COLO829 (cell line): ENCODE data around the gene TRPM5.
A peak's percentile ranks its signal among the peaks of the same experiment; 100 is the strongest.

Experiments
- DNase-seq: peaks from one replicate; pipeline ENCODE4 v3.0.0; 2012; ENCODE audit warnings: low spot score

Gene TRPM5

DNA sequence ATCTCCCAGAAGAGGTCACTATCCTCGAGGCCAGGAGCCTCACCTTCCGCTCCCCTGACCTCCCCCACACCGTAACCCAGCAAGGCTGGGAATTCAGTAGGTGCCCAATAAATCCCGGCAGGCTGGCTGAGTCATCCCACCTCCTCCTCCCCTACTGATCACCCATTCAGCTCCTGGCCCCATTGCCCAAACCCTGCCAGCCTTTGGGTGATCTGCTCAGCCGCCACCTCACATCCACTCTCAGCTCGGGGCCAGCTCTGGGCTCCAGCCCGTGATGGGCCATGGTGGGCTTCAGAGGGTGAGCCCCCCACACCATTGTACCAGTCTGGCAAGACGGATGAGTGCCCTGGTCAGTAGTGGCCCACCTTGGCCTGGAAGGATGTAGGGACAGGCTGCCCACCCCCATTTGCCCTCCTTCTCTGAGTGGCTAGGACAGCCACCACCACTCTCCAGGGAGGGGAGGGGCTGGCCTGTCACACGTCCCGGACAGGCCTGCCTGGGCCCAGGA is 8.2 kb downstream of the TRPM5 start:
- no peak for DNase-seq

GRCh38 chr11:2435288-2436012 is 8.9 kb downstream of the TRPM5 start:
- no peak for DNase-seq

- no peak for DNase-seq
Measured at GRCh38 chr11:2434506-2435255, 9.6 kb downstream of the TRPM5 start.

- DNase-seq = no peak
Measured at GRCh38 chr11:2434008-2434407, 10.3 kb downstream of the TRPM5 start.

- DNase-seq = no peak
Measured at GRCh38 chr11:2433106-2433925, 11.0 kb downstream of the TRPM5 start.

- no peak for DNase-seq
Measured at GRCh38 chr11:2432628-2433071, 11.7 kb downstream of the TRPM5 start.

DNA sequence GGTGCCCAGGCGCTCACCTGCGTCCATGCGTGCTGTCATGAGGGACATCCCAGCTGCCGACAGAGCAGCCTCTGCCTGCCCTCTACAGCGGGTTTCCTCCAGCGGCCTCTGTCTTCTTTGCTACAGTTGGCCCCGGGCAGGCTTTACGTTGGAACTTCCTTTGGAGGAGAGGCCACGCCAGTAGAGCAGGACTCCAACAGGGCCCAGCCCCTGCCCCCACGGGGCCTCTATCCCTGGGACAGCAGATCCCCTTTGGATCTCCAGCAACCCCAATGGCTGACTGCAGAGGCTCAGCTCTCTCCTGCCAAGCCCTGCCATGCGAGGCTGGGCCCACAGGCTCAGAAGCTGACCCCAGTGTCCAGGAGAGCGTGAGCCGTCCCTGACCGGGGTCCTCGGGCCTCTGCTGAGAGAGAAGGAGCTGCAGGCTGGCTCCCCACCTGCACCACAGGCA is 12.1 kb downstream of the TRPM5 start:
- DNase-seq = no peak

DNA sequence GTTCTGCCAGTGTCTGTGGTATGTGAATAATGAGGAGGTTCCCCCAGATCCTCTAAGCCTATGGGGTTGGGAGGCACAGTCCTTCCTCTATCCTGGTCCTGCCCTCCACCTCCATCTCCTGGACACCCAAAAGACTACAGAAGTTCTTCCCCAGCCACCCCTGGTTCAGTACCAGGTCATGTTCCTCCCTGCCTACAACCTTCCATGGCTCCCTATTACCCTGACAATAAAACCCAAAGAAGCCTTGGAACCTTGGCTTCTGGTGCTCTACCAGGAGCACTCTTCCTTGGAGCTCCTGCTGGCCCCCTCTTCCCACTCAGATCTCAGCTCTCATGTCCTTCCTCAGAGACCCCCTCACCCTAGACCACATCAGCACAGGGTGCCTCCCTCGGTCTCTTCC is 12.9 kb downstream of the TRPM5 start:
- DNase-seq = no peak

- DNase-seq = peak; percentile 58
Measured at GRCh38 chr11:2428322-2428795, 16.0 kb downstream of the TRPM5 start.

- no peak for DNase-seq
Measured at GRCh38 chr11:2427721-2428321, 16.5 kb downstream of the TRPM5 start.

GRCh38 chr11:2426826-2427521 is 17.3 kb downstream of the TRPM5 start:
- no peak for DNase-seq

DNA sequence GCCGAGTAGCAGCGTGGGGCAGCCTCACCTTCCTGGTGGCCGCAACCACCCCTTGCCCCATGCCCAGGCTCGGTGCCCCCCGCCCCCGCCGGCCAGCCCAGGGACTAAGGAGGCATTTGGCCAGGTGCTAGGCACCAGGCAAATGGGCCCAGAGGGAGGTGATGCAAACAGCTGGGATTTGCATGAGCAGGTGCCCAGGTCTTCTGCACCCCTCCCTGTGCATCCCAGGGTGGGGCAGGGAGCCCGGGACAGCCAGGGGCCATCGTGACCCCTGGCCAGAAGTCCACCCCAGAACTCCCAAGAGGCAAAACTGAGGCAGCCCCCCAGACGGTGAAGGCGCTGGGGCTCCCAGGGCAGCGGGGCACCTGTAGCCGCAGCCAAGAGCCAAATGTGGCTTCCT is 18.1 kb downstream of the TRPM5 start:
- no peak for DNase-seq

DNA sequence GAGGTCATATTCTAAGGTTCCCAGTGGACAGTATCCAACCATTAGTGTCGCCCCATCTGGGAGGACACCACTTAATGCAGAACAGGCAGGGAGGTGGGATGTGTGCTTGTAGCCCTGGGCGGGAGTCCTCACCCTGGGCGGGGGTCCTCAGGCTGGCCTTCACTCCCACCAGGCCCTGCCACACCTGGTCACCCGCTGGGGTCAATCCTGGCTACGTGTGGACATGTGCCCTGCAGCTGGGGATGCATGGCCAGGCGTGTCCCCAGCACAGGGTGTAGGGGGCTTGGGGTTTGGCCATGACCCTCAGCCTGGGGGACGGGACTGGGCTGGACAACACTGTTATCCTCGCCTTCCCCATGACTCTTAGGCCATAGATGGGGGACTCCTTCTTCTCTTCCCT is 18.8 kb downstream of the TRPM5 start:
- DNase-seq = no peak

- DNase-seq = no peak
Measured at GRCh38 chr11:2424811-2425495, 19.4 kb downstream of the TRPM5 start.

- DNase-seq = no peak
Measured at GRCh38 chr11:2423157-2424025, 20.9 kb downstream of the TRPM5 start.

- DNase-seq = no peak
Measured at GRCh38 chr11:2422461-2423156, 21.7 kb downstream of the TRPM5 start.

GRCh38 chr11:2421996-2422395 is 22.3 kb downstream of the TRPM5 start:
- DNase-seq = no peak

GRCh38 chr11:2421226-2421994 is 22.9 kb downstream of the TRPM5 start:
- DNase-seq = no peak
